Esophagus squamous epithelium (tissue), 5 donors: ENCODE data around the gene GLTP. TPM values are rescaled to one million over a fixed set of nuclear protein-coding genes. Genes with fewer than 3 reads are reported as not detected.

Experiments
- DNase-seq: peaks from one replicate; lab custom pipeline; 2025; lab: John Stamatoyannopoulos, UW
- H3K27ac ChIP-seq, 4 donors: fragments of 200-600 bp; sonication (generic); one replicate each; pipeline ENCODE4 v1.5.1; 2016 to 2019; ENCODE audit warnings: mild to moderate bottlenecking in 1 of 4
- H3K27me3 ChIP-seq, 4 donors: fragments of 200-600 bp; sonication (generic); 1 replicate in 3 of 4; 2 replicates in 1 of 4; pipeline versions ENCODE4 v1.5.1 to v1.6.0; 2017 to 2021; ENCODE audit warnings: antibody characterized with exemption in 1 of 4
- H3K36me3 ChIP-seq, 3 donors: fragments of 200-600 bp; sonication (generic); one replicate each; pipeline ENCODE4 v1.5.1; 2016 to 2019
- H3K4me1 ChIP-seq, 3 donors: fragments of 200-600 bp; sonication (generic); one replicate each; pipeline ENCODE4 v1.5.1; 2017 to 2019
- H3K4me3 ChIP-seq, 4 donors: fragments of 200-600 bp; sonication (generic); 1 replicate in 3 of 4; 2 replicates in 1 of 4; pipeline ENCODE4 v1.5.1; 2016 to 2019; ENCODE audit warnings: mild to moderate bottlenecking in 2 of 4, moderate library complexity in 1 of 4
- H3K9me3 ChIP-seq, 3 donors: fragments of 200-600 bp; sonication (generic); one replicate each; pipeline ENCODE4 v1.5.1; 2016 to 2019
- CTCF ChIP-seq, 6 experiments: fragments of 450-650 bp in 4 of 6; fragments of 200-600 bp in 2 of 6; sonication (generic) in 2 of 6; IDR thresholded peaks; one replicate each; pipeline ENCODE4 v1.5.1; 2016 to 2019; ENCODE audit warnings: antibody characterized with exemption in 6 of 6, mild to moderate bottlenecking in 4 of 6, moderate library complexity in 4 of 6
- POLR2A ChIP-seq, 4 donors: fragments of 450-650 bp; IDR thresholded peaks; one replicate each; pipeline ENCODE4 v1.6.1; 2017; ENCODE audit warnings: antibody characterized with exemption in 4 of 4, mild to moderate bottlenecking in 4 of 4, moderate library complexity in 3 of 4
- WGBS, 2 donors: methylation state at CpG; one replicate each; pipeline ENCODE4 v1.1.5; 2018; 5-methylcytosine and 5-hydroxymethylcytosine counted together
- intact Hi-C: fragments of 100-400 bp; cut with DNase I; formaldehyde crosslinking; loops from one replicate; pipeline ENCODE4 v1.15.0; 2022
- total RNA-seq, 4 donors: library from RNA; depleted of rRNA; stranded (reverse); fragments of >200 nt; gene quantifications; one replicate each; pipeline ENCODE4 v1.1.0, GENCODE V29; 2016
- donor health status: DM: yes; HTN: yes; CAD: no.

GLTP gene
- total RNA-seq, 4 donors from 2014 or later = 315 to 901 (median 457) TPM

- DNase-seq = no peak
- TF ChIP-seq CTCF (IDR thresholded peaks at IDR 0.05) = no peak
- no peak for TF ChIP-seq POLR2A (IDR thresholded peaks at IDR 0.05)
- Histone ChIP-seq H3K27ac (peak overlapping the region in 2 of 4 donors; percentile 36 to 54), H3K4me1 (peaks cover 6 to 23% (median 7%) of the 10 kb centered on the region in 3 donors), H3K9me3 (no peaks in the 10 kb centered on the region), H3K4me3 (no peak overlapping the region), H3K36me3 (peaks cover 0 to 27% (median 3%) of the 10 kb centered on the region in 3 donors), H3K27me3 (no peaks in the 10 kb centered on the region)
- 34 to 42% methylated on average over 5 to 7 of the region's 7 CpGs for WGBS, 2 donors
- intact Hi-C loops = loop anchor here (5.0 kb wide), 1 partner anchor 40 kb away; no protein-coding TSS in a partner anchor
Observed at GRCh38 chr12:109847142-109847735, 33.1 kb downstream of the GLTP start.

GRCh38 chr12:109845824-109846205 lies 34.5 kb downstream of the GLTP start:
- no peak for TF ChIP-seq POLR2A (IDR thresholded peaks at IDR 0.05)
- no peak for TF ChIP-seq CTCF (IDR thresholded peaks at IDR 0.05)
- peaks cover 0 to 12% (median 0%) of the 10 kb centered on the region in 3 donors for H3K36me3 ChIP-seq
- no peaks in the 10 kb centered on the region for H3K27me3 ChIP-seq
- no peaks in the 10 kb centered on the region for H3K9me3 ChIP-seq
- 67 to 78% methylated on average over 7 of the region's 7 CpGs for WGBS, 2 donors
- H3K4me3 ChIP-seq = peak overlapping the region in 1 of 4 donors; percentile 49
- H3K4me1 ChIP-seq = peaks cover 6 to 23% (median 7%) of the 10 kb centered on the region in 3 donors
- DNase-seq = no peak
- intact Hi-C loops = loop anchor here (5.0 kb wide), 1 partner anchor 39 kb away; no protein-coding TSS in a partner anchor
- peak overlapping the region in 3 of 4 donors; percentile 27 to 57 (median 31) for H3K27ac ChIP-seq

- 16 to 22% methylated on average over 13 to 14 of the region's 30 CpGs for WGBS, 2 donors
- Histone ChIP-seq H3K9me3 (no peaks in the 10 kb centered on the region), H3K4me3 (peak overlapping the region in 3 of 4 donors; percentile 16 to 49 (median 20)), H3K36me3 (peaks cover 0 to 6% (median 0%) of the 10 kb centered on the region in 3 donors), H3K27me3 (no peaks in the 10 kb centered on the region), H3K4me1 (peaks cover 6 to 23% (median 7%) of the 10 kb centered on the region in 3 donors), H3K27ac (peak overlapping the region in 2 of 4 donors; percentile 27 to 57)
- no peak for DNase-seq
- TF ChIP-seq POLR2A (IDR thresholded peaks at IDR 0.05) (no peak), CTCF (IDR thresholded peaks at IDR 0.05) (peak; percentile 98 to 100 (median 98))
- intact Hi-C loops = loop anchor here (5.0 kb wide), 1 partner anchor 38 kb away; no protein-coding TSS in a partner anchor
Observed at GRCh38 chr12:109844983-109845823, 35.1 kb downstream of the GLTP start.

- peaks cover 6 to 28% (median 7%) of the 10 kb centered on the region in 3 donors for H3K4me1 ChIP-seq
- H3K27me3 ChIP-seq = no peaks in the 10 kb centered on the region
- TF ChIP-seq CTCF (IDR thresholded peaks at IDR 0.05) = no peak
- TF ChIP-seq POLR2A (IDR thresholded peaks at IDR 0.05) = no peak
- no peak overlapping the region for H3K4me3 ChIP-seq
- DNase-seq = no peak
- no peaks in the 10 kb centered on the region for H3K9me3 ChIP-seq
- 78 to 87% methylated on average over 5 of the region's 5 CpGs for WGBS, 2 donors
- no peak overlapping the region for H3K27ac ChIP-seq
- H3K36me3 ChIP-seq = no peaks in the 10 kb centered on the region
- intact Hi-C loops = no loop called here
Observed at GRCh38 chr12:109844091-109844490, 36.2 kb downstream of the GLTP start.
